M059J (cell line): Measurements from ENCODE around the gene KANK2. TPM values are rescaled to one million over a fixed set of nuclear protein-coding genes. Genes with fewer than 3 reads are reported as not detected.

Experiments
- DNase-seq: peaks from one replicate; pipeline ENCODE4 v3.0.0-alpha.2; 2012; ENCODE audit warnings: low read depth
- total RNA-seq: library from RNA; depleted of rRNA; stranded (reverse); fragments of >200 nt; shearing (Covaris generic); gene quantifications from 2 replicates; pipeline ENCODE4 v1.2.3, GENCODE V29; 2014

Gene KANK2
- total RNA-seq, 1 experiment from 2014 or later = 183 TPM

GRCh38 chr19:11225815-11226214 lies 28.5 kb upstream of the KANK2 start:
- DNase-seq = no peak

- no peak for DNase-seq
Measured at GRCh38 chr19:11225172-11225571, 27.8 kb upstream of the KANK2 start.

GRCh38 chr19:11224429-11224828 lies 27.1 kb upstream of the KANK2 start:
- DNase-seq = no peak

GRCh38 chr19:11223200-11223599 lies 25.9 kb upstream of the KANK2 start:
- peak; percentile 16 for DNase-seq

GRCh38 chr19:11221082-11221598 lies 23.8 kb upstream of the KANK2 start:
- no peak for DNase-seq

- no peak for DNase-seq
Measured at GRCh38 chr19:11214387-11214786, 17.0 kb upstream of the KANK2 start.

GRCh38 chr19:11210656-11210928 lies 13.2 kb upstream of the KANK2 start:
- DNase-seq = no peak

- no peak for DNase-seq
Measured at GRCh38 chr19:11209839-11210655, 12.7 kb upstream of the KANK2 start.

GRCh38 chr19:11208561-11209471 lies 11.5 kb upstream of the KANK2 start:
- no peak for DNase-seq

GRCh38 chr19:11205939-11206570 lies 8.7 kb upstream of the KANK2 start:
- no peak for DNase-seq

- DNase-seq = peak; percentile 82
Measured at GRCh38 chr19:11204943-11205349, 7.6 kb upstream of the KANK2 start.

- DNase-seq = no peak
Measured at GRCh38 chr19:11204076-11204602, 6.8 kb upstream of the KANK2 start.

- peak; percentile 95 for DNase-seq
Measured at GRCh38 chr19:11203194-11204075, 6.1 kb upstream of the KANK2 start.

GRCh38 chr19:11202488-11203193 lies 5.3 kb upstream of the KANK2 start:
- no peak for DNase-seq

GRCh38 chr19:11201791-11202190 lies 4.4 kb upstream of the KANK2 start:
- DNase-seq = no peak

- DNase-seq = no peak
Measured at GRCh38 chr19:11200931-11201330, 3.6 kb upstream of the KANK2 start.

- DNase-seq = no peak
Measured at GRCh38 chr19:11200015-11200574, 2.8 kb upstream of the KANK2 start.

GRCh38 chr19:11199517-11199916 lies 2.2 kb upstream of the KANK2 start:
- no peak for DNase-seq

- DNase-seq = no peak
Measured at GRCh38 chr19:11198769-11199424, 1.6 kb upstream of the KANK2 start.

- DNase-seq = no peak
Measured at GRCh38 chr19:11198175-11198534, 810 bp upstream of the KANK2 start.
